Measurements from ENCODE around the gene CCDC92. TPM values are rescaled to one million over a fixed set of nuclear protein-coding genes. Genes with fewer than 3 reads are reported as not detected.
A peak's percentile ranks its signal among the peaks of the same experiment; 100 is the strongest.

The CCDC92 gene
- total RNA-seq, 3 donors from 2014 or later = 17.7 to 47.2 (median 25.6) TPM

DNA sequence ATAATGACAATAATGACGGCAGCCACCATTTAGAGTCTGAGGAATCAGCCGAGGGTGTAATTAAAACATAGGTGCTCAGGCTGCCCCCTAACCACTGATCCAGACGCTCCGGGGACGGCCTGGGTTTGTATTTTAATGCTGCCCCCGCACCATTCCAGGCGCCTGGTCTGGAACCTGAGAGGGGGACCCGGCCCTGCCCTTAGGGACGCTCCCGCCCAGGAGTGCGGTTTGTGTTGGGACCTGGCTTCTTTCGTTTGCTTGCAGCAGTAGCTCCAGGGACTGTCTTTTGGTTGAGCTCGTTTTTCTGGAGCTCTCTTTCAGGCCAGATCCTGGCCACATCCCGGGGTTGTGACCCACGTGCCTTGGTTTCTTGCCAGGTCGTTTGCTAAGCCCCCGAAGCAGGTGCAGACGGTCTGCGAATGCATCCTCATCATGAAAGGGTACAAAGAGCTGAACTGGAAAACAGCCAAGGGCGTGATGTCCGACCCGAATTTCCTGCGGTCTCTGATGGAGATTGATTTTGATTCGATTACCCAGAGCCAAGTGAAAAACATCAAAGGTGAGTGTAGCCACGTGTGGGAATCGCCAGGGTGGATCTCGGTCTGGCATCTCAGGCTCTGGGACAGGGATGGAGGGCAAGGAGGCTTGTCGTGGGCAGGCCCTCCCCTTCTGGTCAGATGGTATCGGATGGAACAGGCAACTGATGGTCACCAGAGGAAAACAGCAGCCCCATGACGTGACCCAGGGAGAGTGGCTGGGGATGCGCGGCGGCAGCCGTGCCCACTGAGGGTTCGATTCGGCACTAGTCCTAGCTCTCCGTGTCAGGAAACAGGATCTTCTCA is 63.5 kb downstream of the CCDC92 start:
- no peaks in the 10 kb centered on the region for H3K9me3 ChIP-seq
- no peaks in the 10 kb centered on the region for H3K4me1 ChIP-seq (ENCODE audit: low read depth)
- no peak overlapping the region for H3K4me3 ChIP-seq
- ATAC-seq = no peak
- intact Hi-C loops (cut with DNase I, micrococcal nuclease) = loop anchor here in 1 of 2 donors (10.0 kb wide), 1 partner anchor 76 kb away; no protein-coding TSS in a partner anchor
- TF ChIP-seq CTCF (IDR thresholded peaks at IDR 0.05) = no peak
- DNase-seq = no peak
- no peaks in the 10 kb centered on the region for H3K36me3 ChIP-seq (ENCODE audit: low read depth)

- DNase-seq = peak in 1 of 3 donors; percentile 12
- TF ChIP-seq CTCF (IDR thresholded peaks at IDR 0.05) = no peak
- ATAC-seq = peak; percentile 54
- intact Hi-C loops (cut with DNase I, micrococcal nuclease) = loop anchor here in 1 of 2 donors (10.0 kb wide), 1 partner anchor 77 kb away; no protein-coding TSS in a partner anchor
- H3K9me3 ChIP-seq = no peaks in the 10 kb centered on the region
- no peaks in the 10 kb centered on the region for H3K36me3 ChIP-seq (ENCODE audit: low read depth)
- no peak overlapping the region for H3K4me3 ChIP-seq
- no peaks in the 10 kb centered on the region for H3K4me1 ChIP-seq (ENCODE audit: low read depth)
Measured at GRCh38 chr12:123907726-123908476, 64.7 kb downstream of the CCDC92 start.

GRCh38 chr12:123906711-123907420 is 65.8 kb downstream of the CCDC92 start:
- Histone ChIP-seq H3K9me3 (no peaks in the 10 kb centered on the region), H3K4me3 (no peak overlapping the region), H3K4me1 (ENCODE audit: low read depth) (no peaks in the 10 kb centered on the region), H3K36me3 (ENCODE audit: low read depth) (no peaks in the 10 kb centered on the region)
- TF ChIP-seq CTCF (IDR thresholded peaks at IDR 0.05) = no peak
- intact Hi-C loops (cut with DNase I, micrococcal nuclease) = loop anchor here in 1 of 2 donors (10.0 kb wide), 1 partner anchor 78 kb away; no protein-coding TSS in a partner anchor
- ATAC-seq (no peak), DNase-seq (no peak)

DNA sequence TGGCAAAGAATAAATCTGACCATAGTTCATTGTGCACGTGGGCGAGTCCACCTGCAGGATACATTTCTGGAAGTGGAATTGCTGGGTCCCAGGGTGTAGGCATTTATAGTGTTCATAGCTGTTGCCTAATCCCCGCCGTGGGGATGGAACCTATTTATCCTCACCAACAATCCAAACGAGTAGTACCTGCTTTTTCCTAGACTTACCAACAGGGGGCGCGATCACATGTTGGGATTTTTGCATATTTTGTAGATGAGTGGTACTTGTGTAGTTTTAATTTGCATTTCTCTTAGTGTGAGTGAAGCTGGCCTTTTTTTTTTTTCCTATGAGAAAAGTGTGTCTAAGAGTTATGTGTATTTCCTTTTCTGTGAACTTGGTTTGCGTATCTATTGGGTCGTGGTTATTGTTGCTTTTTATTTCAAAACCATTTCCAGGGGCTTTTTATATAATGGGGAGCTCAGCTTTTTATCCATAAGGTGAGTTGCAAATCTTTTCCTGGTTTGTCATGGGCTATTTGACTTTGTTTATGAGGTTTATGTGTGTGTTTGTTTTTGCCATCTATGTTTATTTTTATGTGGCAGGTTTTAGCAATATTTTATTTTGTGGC is 67.2 kb downstream of the CCDC92 start:
- peak; percentile 77 for ATAC-seq
- intact Hi-C loops (cut with DNase I, micrococcal nuclease) = loop anchor here in 1 of 2 donors (10.0 kb wide), 1 partner anchor 79 kb away; no protein-coding TSS in a partner anchor
- peak in 1 of 3 donors; percentile 69 for DNase-seq
- Histone ChIP-seq H3K4me3 (no peak overlapping the region), H3K9me3 (no peaks in the 10 kb centered on the region), H3K36me3 (ENCODE audit: low read depth) (no peaks in the 10 kb centered on the region), H3K4me1 (ENCODE audit: low read depth) (no peaks in the 10 kb centered on the region)
- TF ChIP-seq CTCF (IDR thresholded peaks at IDR 0.05) = peak; percentile 55
